Mesothelial cell of epicardium (in vitro differentiated cells): ENCODE results near the gene PASK. TPM values are rescaled to one million over a fixed set of nuclear protein-coding genes. Genes with fewer than 3 reads are reported as not detected.

Source experiments
- DNase-seq, 2 experiments: peaks; one replicate each; pipeline ENCODE4 v3.0.0; 2021; ENCODE audit warnings: low spot score in 2 of 2; ENCODE audit not compliant: unreplicated experiment in 2 of 2
- H3K27ac Mint-ChIP-seq: 2 replicates; pipeline ENCODE4 v1.8.0; 2021; ENCODE audit warnings: mixed read lengths
- H3K27me3 Mint-ChIP-seq: 2 replicates; pipeline ENCODE4 v1.8.0; 2021; ENCODE audit warnings: low read depth, mixed read lengths
- H3K36me3 Mint-ChIP-seq: 2 replicates; pipeline ENCODE4 v1.8.0; 2021; ENCODE audit warnings: mixed read lengths
- H3K4me1 Mint-ChIP-seq: 2 replicates; pipeline ENCODE4 v1.8.0; 2021; ENCODE audit warnings: mixed read lengths
- H3K4me3 Mint-ChIP-seq: 2 replicates; pipeline ENCODE4 v1.8.0; 2021; ENCODE audit warnings: mild to moderate bottlenecking, moderate library complexity, mixed read lengths
- H3K9me3 Mint-ChIP-seq: 2 replicates; pipeline ENCODE4 v1.8.0; 2021; ENCODE audit warnings: mixed read lengths
- total RNA-seq: library from RNA; stranded (reverse); gene quantifications from 3 replicates; pipeline ENCODE4 v1.2.1, GENCODE V29; 2021
- TF ChIP-seq, protein P1 (sequence below): fragments of 200-600 bp; sonication (generic); IDR thresholded peaks from one replicate; pipeline ENCODE4 v1.5.0; 2021; ENCODE audit warnings: antibody characterized with exemption; ENCODE audit not compliant: unreplicated experiment

Gene PASK
- total RNA-seq, 1 donor from 2014 or later, result 26.1 TPM

DNA sequence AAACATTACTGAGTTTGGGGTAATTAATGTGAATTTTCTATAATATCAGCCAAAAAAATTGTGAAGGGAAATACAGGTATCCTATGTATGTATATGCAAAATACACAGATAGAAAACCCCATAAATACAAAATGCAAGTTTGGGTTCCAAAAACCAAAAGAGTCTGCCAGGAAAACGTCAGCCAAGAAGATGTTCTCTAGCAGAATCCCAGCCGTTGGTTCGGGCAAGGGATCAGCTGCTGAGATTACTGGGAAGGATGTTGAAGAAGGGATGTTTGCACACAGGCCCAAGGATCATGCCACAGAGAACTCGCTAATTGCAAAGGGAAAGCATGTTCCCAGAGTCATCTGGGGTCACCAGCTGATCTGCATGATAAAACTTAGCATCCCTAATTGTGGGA, 29.7 kb upstream of the PASK start:
- TF ChIP-seq, protein P1, sequence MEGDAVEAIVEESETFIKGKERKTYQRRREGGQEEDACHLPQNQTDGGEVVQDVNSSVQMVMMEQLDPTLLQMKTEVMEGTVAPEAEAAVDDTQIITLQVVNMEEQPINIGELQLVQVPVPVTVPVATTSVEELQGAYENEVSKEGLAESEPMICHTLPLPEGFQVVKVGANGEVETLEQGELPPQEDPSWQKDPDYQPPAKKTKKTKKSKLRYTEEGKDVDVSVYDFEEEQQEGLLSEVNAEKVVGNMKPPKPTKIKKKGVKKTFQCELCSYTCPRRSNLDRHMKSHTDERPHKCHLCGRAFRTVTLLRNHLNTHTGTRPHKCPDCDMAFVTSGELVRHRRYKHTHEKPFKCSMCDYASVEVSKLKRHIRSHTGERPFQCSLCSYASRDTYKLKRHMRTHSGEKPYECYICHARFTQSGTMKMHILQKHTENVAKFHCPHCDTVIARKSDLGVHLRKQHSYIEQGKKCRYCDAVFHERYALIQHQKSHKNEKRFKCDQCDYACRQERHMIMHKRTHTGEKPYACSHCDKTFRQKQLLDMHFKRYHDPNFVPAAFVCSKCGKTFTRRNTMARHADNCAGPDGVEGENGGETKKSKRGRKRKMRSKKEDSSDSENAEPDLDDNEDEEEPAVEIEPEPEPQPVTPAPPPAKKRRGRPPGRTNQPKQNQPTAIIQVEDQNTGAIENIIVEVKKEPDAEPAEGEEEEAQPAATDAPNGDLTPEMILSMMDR, result no peak
- DNase-seq, result no peak
- Mint-ChIP-seq H3K4me1 (peaks cover 1% of the 10 kb centered on the region), H3K9me3 (no peaks in the 10 kb centered on the region), H3K27ac (no peak overlapping the region), H3K27me3 (no peaks in the 10 kb centered on the region), H3K4me3 (no peak overlapping the region), H3K36me3 (peaks cover 27% of the 10 kb centered on the region)

DNA sequence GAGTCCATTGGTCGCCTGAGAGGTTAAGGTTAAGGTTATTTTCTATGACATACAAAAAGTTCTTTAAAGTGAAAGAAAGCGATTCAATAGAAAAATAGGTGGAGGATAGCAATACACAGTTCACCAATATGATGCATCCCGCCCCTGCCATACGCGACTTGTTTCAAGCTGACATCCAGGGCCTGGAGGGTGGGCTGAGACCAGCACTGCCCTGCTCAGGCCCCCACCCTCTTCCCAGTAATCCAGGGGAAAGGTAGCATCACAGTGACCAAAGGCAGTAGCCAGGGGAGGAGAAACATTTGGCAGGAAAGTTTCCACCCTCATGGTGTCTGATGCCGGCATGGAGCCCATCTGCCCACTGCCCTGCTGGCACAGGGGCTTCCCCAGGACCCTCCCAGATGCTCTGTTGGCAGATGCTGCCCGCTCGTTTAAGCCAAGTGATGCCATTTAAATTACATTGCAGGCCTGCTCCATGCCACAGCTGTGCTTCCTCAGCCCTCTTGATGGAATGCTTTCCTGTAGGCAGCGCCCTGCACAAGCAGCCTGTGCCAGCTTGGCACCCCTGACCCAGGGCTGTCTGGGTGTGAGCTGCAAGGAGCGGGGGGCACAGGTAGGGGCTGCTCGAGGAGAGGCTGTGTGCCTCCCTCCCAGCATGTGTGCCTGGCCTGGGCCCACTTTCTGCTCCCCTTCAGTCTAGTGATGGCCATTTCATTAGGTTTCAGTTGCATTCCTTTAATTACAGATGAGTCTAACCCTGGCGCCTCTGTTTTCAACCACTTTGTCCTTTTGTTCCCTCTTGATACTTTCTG, 28.5 kb upstream of the PASK start:
- Mint-ChIP-seq H3K27ac (no peak overlapping the region), H3K27me3 (no peaks in the 10 kb centered on the region), H3K4me1 (peaks cover 7% of the 10 kb centered on the region), H3K9me3 (no peaks in the 10 kb centered on the region), H3K4me3 (no peak overlapping the region), H3K36me3 (peaks cover 34% of the 10 kb centered on the region)
- TF ChIP-seq, protein P1, result no peak
- DNase-seq, result no peak

DNA sequence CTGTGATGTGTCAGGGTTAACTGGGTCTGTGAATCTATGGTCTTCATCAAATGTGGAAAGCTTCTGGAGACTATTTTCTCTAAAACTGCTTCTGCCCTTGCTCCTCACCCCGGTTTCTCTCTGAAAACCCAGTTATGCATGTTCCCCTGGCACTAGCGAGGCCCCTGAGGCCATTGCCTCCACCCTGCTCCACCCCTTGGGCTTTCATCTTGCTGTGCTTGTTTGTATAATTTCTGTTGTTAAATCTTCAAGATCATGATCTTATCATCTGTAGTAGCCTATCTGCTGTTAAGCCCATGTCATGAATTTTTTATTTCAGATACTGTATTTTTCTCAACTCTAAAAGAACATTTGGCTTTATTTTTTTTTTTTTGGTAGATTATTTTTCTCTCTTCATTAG, 24.3 kb upstream of the PASK start:
- Mint-ChIP-seq H3K36me3 (peaks cover 59% of the 10 kb centered on the region), H3K27ac (peak overlapping the region; percentile 32), H3K4me3 (no peak overlapping the region), H3K9me3 (peaks cover 22% of the 10 kb centered on the region), H3K27me3 (no peaks in the 10 kb centered on the region), H3K4me1 (peaks cover 7% of the 10 kb centered on the region)
- TF ChIP-seq, protein P1, result no peak
- DNase-seq, result no peak

DNA sequence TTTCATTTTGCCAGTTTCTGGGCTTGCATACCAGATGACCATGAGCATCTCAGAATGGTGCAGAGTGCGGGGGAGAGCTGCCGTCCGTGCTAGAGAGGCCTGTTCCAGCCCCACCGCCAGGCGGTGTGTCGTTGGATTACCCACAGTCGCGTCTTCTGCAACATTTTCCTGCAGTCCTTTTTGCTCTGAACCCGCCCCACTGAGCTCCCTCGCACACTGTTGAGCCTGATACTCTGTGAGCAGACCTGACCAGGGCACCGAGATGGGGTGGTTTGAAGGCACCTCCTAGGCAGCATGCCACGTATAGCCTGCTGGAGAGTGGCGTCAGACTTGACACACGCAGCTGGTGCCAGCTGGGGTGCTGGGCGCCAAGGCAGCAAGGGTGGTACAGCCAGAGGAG, 19.1 kb upstream of the PASK start:
- H3K9me3 Mint-ChIP-seq, result peaks cover 22% of the 10 kb centered on the region
- DNase-seq, result no peak
- no peak overlapping the region for H3K27ac Mint-ChIP-seq
- TF ChIP-seq, protein P1, result no peak
- H3K36me3 Mint-ChIP-seq, result peaks cover 52% of the 10 kb centered on the region
- no peaks in the 10 kb centered on the region for H3K27me3 Mint-ChIP-seq
- peaks cover under 1% of the 10 kb centered on the region for H3K4me1 Mint-ChIP-seq
- H3K4me3 Mint-ChIP-seq, result no peak overlapping the region

DNA sequence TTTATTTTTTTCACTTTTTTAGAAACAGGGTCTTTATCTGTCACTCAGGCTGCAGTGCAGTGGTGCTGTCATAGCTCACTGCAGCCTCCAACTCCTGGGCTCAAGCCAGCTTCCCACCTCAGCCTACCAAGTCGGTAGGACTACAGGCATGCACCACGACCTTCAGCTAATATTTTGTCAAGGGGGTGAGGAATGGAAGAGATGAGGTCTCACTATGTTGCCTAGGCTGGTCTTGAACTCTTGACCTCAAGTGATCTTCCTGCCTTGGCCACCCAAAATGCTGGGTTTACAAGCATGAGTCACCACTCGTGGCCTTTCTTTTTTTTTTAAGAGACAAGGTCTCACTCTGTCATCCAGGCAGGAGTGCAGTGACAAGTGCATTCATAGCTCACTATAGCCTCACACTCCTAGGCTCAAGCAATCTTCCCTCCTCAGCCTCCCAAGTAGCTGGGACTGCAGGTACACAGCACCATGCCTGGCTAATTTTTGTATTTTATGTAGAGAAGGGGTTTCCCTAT, 14.4 kb upstream of the PASK start:
- Mint-ChIP-seq H3K27me3 (no peaks in the 10 kb centered on the region), H3K27ac (no peak overlapping the region), H3K4me3 (no peak overlapping the region), H3K4me1 (no peaks in the 10 kb centered on the region), H3K9me3 (no peaks in the 10 kb centered on the region), H3K36me3 (peaks cover 25% of the 10 kb centered on the region)
- DNase-seq, result no peak
- TF ChIP-seq, protein P1, result no peak
